HepG2 (cell line): ENCODE measurements around the gene ITPK1. TPM values are rescaled to one million over a fixed set of nuclear protein-coding genes. Genes with fewer than 3 reads are reported as not detected.

Source experiments
- ATAC-seq: fragments of 200-7000 bp; cut with Tn5 transposase; 3 replicates; pipeline ENCODE4 v1.9.1; 2020; ENCODE audit warnings: mild to moderate bottlenecking, moderate library complexity
- BruUV-seq: library from RNA; stranded (reverse); fragments of 400-500 nt; replicated peaks from 2 replicates; lab custom pipeline; 2021; lab: Mats Ljungman, UMichigan
- CTCF ChIA-PET: fragments of 300-600 bp; formaldehyde crosslinking; extraction: SDS; loops from one replicate; lab custom pipeline; 2021; ENCODE audit warnings: low total read pairs, inconsistent platforms, low intra/inter-chr PET ratio; lab: Yijun Ruan, JAX
- POLR2A ChIA-PET: fragments of 350-600 bp; sonication (Branson Sonifier 250); formaldehyde crosslinking; loops from one replicate; lab custom pipeline; 2020; ENCODE audit warnings: antibody characterized with exemption, inconsistent platforms; lab: Yijun Ruan, JAX
- DNase-seq: peaks from one replicate; pipeline ENCODE4 v3.0.0-alpha.2; 2015; ENCODE audit warnings: low spot score
- FAIRE-seq: peaks from 3 replicates; lab custom pipeline; 2011; peaks lifted over from hg19 to GRCh38; lab: Jason Lieb, UNC
- H2AFZ ChIP-seq: one replicate; pipeline ENCODE4 v1.6.1; 2011; ENCODE audit warnings: low read length, inconsistent platforms
- H3K27ac ChIP-seq: fragments of 300-600 bp; 3 replicates; pipeline ENCODE4 v1.8.0; 2011; ENCODE audit warnings: mixed run types, mild to moderate bottlenecking, mixed read lengths, low read length, inconsistent platforms; ENCODE audit not compliant: insufficient read depth; ENCODE audit errors: extremely low read length
- H3K27me3 ChIP-seq, 2 experiments: fragments of 200-600 bp in 1 of 2; 2 replicates in 1 of 2; 3 replicates in 1 of 2; pipeline versions ENCODE4 v1.6.0 to v1.8.0; 2011; ENCODE audit warnings: low read length in 2 of 2, mild to moderate bottlenecking in 2 of 2, moderate library complexity in 2 of 2, inconsistent platforms in 1 of 2; ENCODE audit not compliant: insufficient read depth in 2 of 2, control insufficient read depth in 1 of 2
- H3K36me3 ChIP-seq, 2 experiments: fragments of 200-600 bp in 1 of 2; replicated peaks in 1 of 2; 2 replicates in 1 of 2; 3 replicates in 1 of 2; pipeline versions ENCODE4 v1.5.1 to v1.8.0; 2011; ENCODE audit warnings: low read length in 2 of 2, inconsistent platforms in 1 of 2; ENCODE audit not compliant: insufficient read depth in 2 of 2, control insufficient read depth in 1 of 2
- H3K4me1 ChIP-seq: 2 replicates; pipeline ENCODE4 v1.5.1; 2012; ENCODE audit warnings: low read length, inconsistent platforms; ENCODE audit not compliant: insufficient read depth
- H3K4me2 ChIP-seq: 2 replicates; pipeline ENCODE4 v1.6.0; 2011; ENCODE audit warnings: low read depth, low read length, inconsistent platforms
- H3K4me3 ChIP-seq, 3 experiments: fragments of 200-600 bp in 1 of 3; sonication (generic), shearing (Covaris generic) in 1 of 3; replicated peaks in 1 of 3; 2 replicates each; pipeline ENCODE4 v1.5.1; 2011 to 2016; ENCODE audit warnings: low read length in 3 of 3, inconsistent platforms in 2 of 3, low read depth in 2 of 3, mild to moderate bottlenecking in 2 of 3, control low read depth in 1 of 3, mixed read lengths in 1 of 3; ENCODE audit not compliant: insufficient read depth in 1 of 3
- H3K79me2 ChIP-seq: one replicate; pipeline ENCODE4 v1.6.1; 2011; ENCODE audit warnings: low read length, inconsistent platforms; ENCODE audit not compliant: insufficient read depth
- H3K9ac ChIP-seq: 2 replicates; pipeline ENCODE4 v1.6.0; 2011; ENCODE audit warnings: mild to moderate bottlenecking, low read depth, low read length, inconsistent platforms; ENCODE audit not compliant: insufficient read depth
- H3K9me3 ChIP-seq: 2 replicates; pipeline ENCODE4 v1.5.1; 2012; ENCODE audit warnings: mild to moderate bottlenecking, low read length
- H4K20me1 ChIP-seq: 2 replicates; pipeline ENCODE4 v1.6.0; 2011; ENCODE audit warnings: inconsistent platforms, mild to moderate bottlenecking, low read length, moderate library complexity; ENCODE audit not compliant: insufficient read depth
- BCLAF1 ChIP-seq: fragments of 450-650 bp; IDR thresholded peaks from 2 replicates; pipeline ENCODE4 v1.6.1; 2017; ENCODE audit warnings: mild to moderate bottlenecking
- GPBP1L1 ChIP-seq: sonication (generic); formaldehyde crosslinking; IDR thresholded peaks from 2 replicates; pipeline ENCODE4 v1.5.0; 2020; ENCODE audit warnings: mild to moderate bottlenecking, missing genetic modification reagents
- GPN1 ChIP-seq: sonication (generic); formaldehyde crosslinking; IDR thresholded peaks from 2 replicates; pipeline ENCODE4 v1.5.1; 2020; ENCODE audit warnings: missing genetic modification reagents, borderline replicate concordance
- HNF4A ChIP-seq: sonication (generic); formaldehyde crosslinking; IDR thresholded peaks from 2 replicates; pipeline ENCODE4 v1.4.0; 2020; ENCODE audit warnings: missing genetic modification reagents
- MAFF ChIP-seq: IDR thresholded peaks from 2 replicates; pipeline ENCODE4 v1.6.1; 2011; ENCODE audit warnings: low read depth, low read length, improper control_type of control experiment
- MAZ ChIP-seq, 2 experiments: sonication (generic) in 1 of 2; formaldehyde crosslinking in 1 of 2; IDR thresholded peaks; 2 replicates each; pipeline versions ENCODE4 v1.5.0 to v1.6.1; 2012 to 2020; ENCODE audit warnings: low read depth in 2 of 2, mild to moderate bottlenecking in 2 of 2, borderline replicate concordance in 1 of 2, improper control_type of control experiment in 1 of 2, low read length in 1 of 2, missing genetic modification reagents in 1 of 2, moderate library complexity in 1 of 2
- POGZ ChIP-seq: sonication (generic); formaldehyde crosslinking; IDR thresholded peaks from 2 replicates; pipeline ENCODE4 v1.4.0; 2020; ENCODE audit warnings: mild to moderate bottlenecking, missing genetic modification reagents
- RFX3 ChIP-seq: IDR thresholded peaks from 2 replicates; pipeline ENCODE4 v1.6.1; 2016; ENCODE audit warnings: missing biosample characterization, missing genetic modification reagents
- RNF2 ChIP-seq: fragments of 450-650 bp; conservative IDR thresholded peaks from 2 replicates; pipeline ENCODE4 v1.6.1; 2016; ENCODE audit warnings: low read depth
- SYNCRIP ChIP-seq: fragments of 200-400 bp; formaldehyde crosslinking; IDR thresholded peaks from 2 replicates; pipeline ENCODE4 v1.6.1; 2018; ENCODE audit warnings: mild to moderate bottlenecking, low read depth, low read length; ENCODE audit not compliant: insufficient read depth
- THAP11 ChIP-seq: IDR thresholded peaks from 2 replicates; pipeline ENCODE4 v1.6.1; 2016; ENCODE audit warnings: missing biosample characterization, missing genetic modification reagents
- ZBTB14 ChIP-seq: sonication (generic); formaldehyde crosslinking; IDR thresholded peaks from 2 replicates; pipeline ENCODE4 v1.4.0; 2020; ENCODE audit warnings: missing genetic modification reagents
- ZNF17 ChIP-seq: sonication (generic); formaldehyde crosslinking; IDR thresholded peaks from 2 replicates; pipeline ENCODE4 v1.5.0; 2020; ENCODE audit warnings: mild to moderate bottlenecking, missing genetic modification reagents
- ZNF260 ChIP-seq: sonication (generic); formaldehyde crosslinking; IDR thresholded peaks from 2 replicates; pipeline ENCODE4 v1.4.0; 2020; ENCODE audit warnings: missing genetic modification reagents, low read depth, mild to moderate bottlenecking, borderline replicate concordance
- ZNF558 ChIP-seq: sonication (generic); formaldehyde crosslinking; IDR thresholded peaks from 2 replicates; pipeline ENCODE4 v1.9.0; 2022; ENCODE audit warnings: mild to moderate bottlenecking, missing genetic modification reagents, borderline replicate concordance
- ZNF792 ChIP-seq: IDR thresholded peaks from 2 replicates; pipeline ENCODE4 v1.6.1; 2016
- WGBS: methylation state at CpG from one replicate; pipeline ENCODE4 v1.1.6; 2017; ENCODE audit warnings: low lambda C conversion rate; 5-methylcytosine and 5-hydroxymethylcytosine counted together
- in situ Hi-C: cut with HindIII; loops from 2 replicates; pipeline ENCODE4 v1.10.0; 2017; ENCODE audit warnings: low pct_unique_long_range_greater_than_20kb; ENCODE audit not compliant: extremely low pct_ligation_motif_present
- intact Hi-C: fragments of 100-400 bp; cut with micrococcal nuclease; formaldehyde crosslinking; loops from one replicate; pipeline ENCODE4 v1.10.0; 2022; ENCODE audit not compliant: unreplicated experiment
- polyA plus RNA-seq, 8 experiments: library from polyadenylated mRNA; depleted of rRNA in 3 of 8; stranded (reverse) in 7 of 8; unstranded in 1 of 8; fragments of >200 nt; fragmentation: Illumina TruSeq in 4 of 8; extraction: Trizol in 4 of 8; gene quantifications; 2 replicates each; pipeline versions ENCODE4 v1.2.1 to v1.2.3, GENCODE V29; 2011 to 2016; ENCODE audit warnings: low read depth in 4 of 8, missing spikeins in 1 of 8, mixed read lengths in 1 of 8; ENCODE audit not compliant: insufficient read depth in 1 of 8
- total RNA-seq, 5 experiments: library from RNA; depleted of rRNA; stranded (reverse); fragments of >200 nt; fragmentation: Illumina TruSeq; extraction: Trizol; gene quantifications; 2 replicates each; pipeline ENCODE4 v1.2.3, GENCODE V29; 2016; ENCODE audit warnings: low read depth in 1 of 5

The ITPK1 gene
- total and polyA plus RNA-seq, 2 of the 13 experiments (the other 11 are each of a cell fraction or from before 2014, with no cell fraction given), result 20.5 to 47.5 TPM

- ATAC-seq (no peak), FAIRE-seq (no peak), DNase-seq (no peak)
- Histone ChIP-seq H2AFZ (no peak overlapping the region), H3K9me3 (no peaks in the 10 kb centered on the region), H3K4me2 (no peak overlapping the region), H3K4me1 (no peaks in the 10 kb centered on the region), H3K9ac (no peak overlapping the region), H3K4me3 (no peak overlapping the region), H3K27me3 (no peaks in the 10 kb centered on the region; a peak in 1 of 5 replicates), H4K20me1 (0 out of 2 replicates have a peak, but pooled peaks cover 4% of the 10 kb centered on the region), H3K79me2 (no peaks in the 10 kb centered on the region), H3K36me3 (0 out of 5 replicates have a peak, but pooled peaks cover 0 to 3% of the 10 kb centered on the region in 2 experiments), H3K27ac (no peak overlapping the region)
- no TSS peak for BruUV-seq
- in situ Hi-C loops, result no loop called here
- intact Hi-C loops, result no loop called here
- no peak for TF ChIP-seq ZNF17
- TF ChIP-seq SYNCRIP, result no peak
- no peak for TF ChIP-seq THAP11 (CRISPR knock-in tag)
- TF ChIP-seq ZNF558 (CRISPR knock-in tag), result no peak
- no peak for TF ChIP-seq RNF2
- no peak for TF ChIP-seq ZBTB14 (CRISPR knock-in tag)
- TF ChIP-seq POGZ, result no peak
- TF ChIP-seq MAFF, result no peak
- TF ChIP-seq GPBP1L1, result no peak
- TF ChIP-seq MAZ (IDR thresholded peaks at IDR 0.05; ENCODE audit: borderline replicate concordance, low read depth, low read length), result no peak
- TF ChIP-seq MAZ (CRISPR knock-in tag; IDR thresholded peaks at IDR 0.05; ENCODE audit: low read depth), result no peak
- no peak for TF ChIP-seq GPN1 (CRISPR knock-in tag)
- TF ChIP-seq ZNF260 (CRISPR knock-in tag), result no peak
- no peak for TF ChIP-seq RFX3 (CRISPR knock-in tag)
- no peak for TF ChIP-seq BCLAF1
- TF ChIP-seq HNF4A (CRISPR knock-in tag), result no peak
- TF ChIP-seq ZNF792 (CRISPR knock-in tag), result no peak
- WGBS, result 54% methylated on average over 27 of the region's 35 CpGs
- POLR2A ChIA-PET, result no interaction called here
- CTCF ChIA-PET, result no interaction called here
Measured at GRCh38 chr14:92932448-92933395, 183.0 kb downstream of the ITPK1 start.
